Measurements from ENCODE around the gene CDH23.
"Not testable (repeated sequence)": the region's sequence is repeated elsewhere in the genome, so short reads cannot be mapped to it uniquely, and the experiment has no call there.

CDH23 gene

DNA sequence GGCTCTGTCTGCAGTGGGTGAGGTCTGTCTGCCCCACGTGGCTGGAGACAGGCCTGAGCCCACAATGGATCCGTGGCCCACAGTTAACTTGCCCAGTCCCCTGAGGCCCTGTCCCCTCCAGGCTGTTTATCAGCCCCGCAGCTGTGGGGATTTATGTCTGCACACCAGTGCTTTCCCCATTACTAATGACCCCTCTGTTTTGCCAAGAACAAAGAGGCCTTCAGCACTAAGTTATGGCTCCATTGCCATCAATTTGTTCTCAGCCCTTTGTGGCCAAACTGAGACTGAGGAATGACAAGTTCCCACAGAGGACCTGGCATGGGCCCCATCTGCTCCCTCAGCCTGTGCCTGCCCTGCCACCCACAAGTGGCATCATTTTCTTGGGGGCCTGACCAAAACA, 184.7 kb downstream of the CDH23 start:
- DNase-seq = peak in 35 of 51 donors; percentile 15 to 90 (median 50)

- DNase-seq = peak in 17 of 51 donors; percentile 9 to 62 (median 34)
These were observed 185.3 kb downstream of the CDH23 start for GRCh38 chr10:71582019-71582418.

- DNase-seq = no peak
These were observed 186.1 kb downstream of the CDH23 start for GRCh38 chr10:71582506-71583475.

- no peak for DNase-seq
These were observed 187.7 kb downstream of the CDH23 start for GRCh38 chr10:71584461-71584860.

- DNase-seq = no peak
These were observed 188.3 kb downstream of the CDH23 start for GRCh38 chr10:71584902-71585563.

- no peak for DNase-seq
These were observed 189.0 kb downstream of the CDH23 start for GRCh38 chr10:71585564-71586290.

- DNase-seq = no peak
These were observed 191.3 kb downstream of the CDH23 start for GRCh38 chr10:71587941-71588573.

DNA sequence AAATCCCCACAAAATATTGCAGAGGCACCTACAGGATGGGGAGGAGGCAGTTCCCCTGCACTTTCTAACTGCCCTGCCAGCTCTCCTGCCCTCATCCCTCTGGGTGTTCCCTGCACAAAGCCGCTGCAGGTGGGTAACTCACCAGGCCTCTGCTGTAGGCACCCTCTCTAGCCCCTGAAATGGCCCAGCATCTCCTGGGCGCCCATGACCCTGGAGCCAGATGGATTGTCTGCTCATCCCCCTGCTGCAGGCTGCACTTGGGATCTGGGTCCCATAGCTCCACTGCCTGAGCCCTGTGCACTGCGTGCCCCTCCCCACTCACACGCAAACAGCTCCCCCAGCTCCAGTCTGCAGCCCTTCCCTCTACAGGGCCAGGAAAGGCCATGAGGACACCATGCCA, 192.0 kb downstream of the CDH23 start:
- no peak for DNase-seq

- DNase-seq = peak in 3 of 51 donors; percentile 12 to 31 (median 29)
These were observed 193.2 kb downstream of the CDH23 start for GRCh38 chr10:71589617-71590551.

DNA sequence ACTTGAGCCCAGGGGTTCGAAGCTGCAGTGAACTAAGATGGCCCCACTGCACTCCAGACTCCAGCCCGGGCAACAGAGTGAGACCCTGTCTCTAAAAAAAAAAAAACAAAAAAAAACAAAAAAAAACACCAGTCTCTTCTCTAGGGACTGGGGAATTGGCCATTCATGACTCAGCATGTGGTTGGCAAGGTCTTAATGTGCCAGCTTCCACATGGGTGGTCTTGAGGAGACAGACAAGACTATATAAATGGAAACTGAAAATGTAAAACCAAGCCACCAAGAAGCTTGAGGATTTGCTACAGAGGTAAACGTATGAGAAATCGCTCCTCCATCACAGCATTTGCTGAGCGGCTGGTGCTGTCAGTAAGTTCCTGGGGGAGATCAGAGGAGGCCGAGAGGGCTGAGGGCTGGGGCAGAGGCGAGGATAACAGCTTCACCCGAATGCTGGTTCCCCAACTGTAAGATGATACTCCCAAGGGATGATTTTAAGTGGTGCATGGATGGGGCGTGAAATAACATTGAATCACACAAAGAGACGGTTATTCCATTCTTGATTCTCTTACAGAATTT, 194.1 kb downstream of the CDH23 start:
- no peak for DNase-seq

DNA sequence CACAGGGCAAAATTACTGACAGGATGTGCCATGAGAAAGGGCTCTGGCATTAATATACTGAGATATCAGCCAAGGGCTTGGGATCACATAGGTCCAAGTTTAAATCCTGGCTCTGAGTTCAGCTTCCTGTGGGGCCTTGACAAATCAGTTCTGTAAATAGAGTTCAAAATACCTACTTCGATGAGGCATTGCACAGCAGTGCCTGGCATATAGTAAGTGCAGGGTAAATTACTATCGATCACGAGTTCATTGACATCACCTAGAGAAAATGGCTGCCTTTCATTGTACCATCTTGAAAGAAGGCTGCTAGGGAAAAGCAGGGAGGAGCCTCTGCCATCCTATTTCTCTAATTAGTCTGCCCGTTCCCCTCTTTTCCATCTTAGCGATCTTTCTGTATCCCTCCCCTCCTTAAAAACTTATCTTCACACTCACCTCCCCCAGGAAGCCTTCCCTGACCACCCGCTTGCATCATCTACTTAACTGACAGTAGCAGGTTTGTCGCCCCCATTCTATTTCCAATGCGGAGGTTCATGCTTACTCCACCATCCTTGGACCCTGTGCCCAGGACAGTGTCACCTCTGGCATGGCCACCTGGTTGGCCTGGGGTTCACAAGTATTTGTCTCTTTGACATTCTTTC, 198.3 kb downstream of the CDH23 start:
- DNase-seq = no peak

GRCh38 chr10:71595649-71596048, 198.9 kb downstream of the CDH23 start:
- DNase-seq = peak in 1 of 51 donors; percentile 39

DNA sequence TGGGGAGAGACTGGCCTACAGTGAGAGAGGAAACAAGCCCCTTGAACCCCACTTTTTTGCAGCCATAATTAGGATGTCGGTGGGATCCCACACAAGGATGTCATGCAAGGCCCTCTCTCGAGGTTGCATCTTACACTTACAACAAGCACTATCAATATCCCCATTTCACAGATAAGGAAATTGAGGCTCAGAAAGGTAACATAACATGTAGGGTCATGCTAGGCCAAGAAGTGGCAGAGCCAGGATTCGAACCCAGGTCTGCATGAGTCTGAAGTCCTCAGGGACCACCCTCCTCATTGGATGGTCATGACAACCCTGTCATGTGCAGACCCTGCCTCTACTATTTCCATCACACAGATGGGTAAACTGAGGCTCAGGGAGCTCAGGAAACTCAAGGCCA, 199.4 kb downstream of the CDH23 start:
- no peak for DNase-seq

GRCh38 chr10:71596759-71597158, 200.0 kb downstream of the CDH23 start:
- DNase-seq = no peak

DNA sequence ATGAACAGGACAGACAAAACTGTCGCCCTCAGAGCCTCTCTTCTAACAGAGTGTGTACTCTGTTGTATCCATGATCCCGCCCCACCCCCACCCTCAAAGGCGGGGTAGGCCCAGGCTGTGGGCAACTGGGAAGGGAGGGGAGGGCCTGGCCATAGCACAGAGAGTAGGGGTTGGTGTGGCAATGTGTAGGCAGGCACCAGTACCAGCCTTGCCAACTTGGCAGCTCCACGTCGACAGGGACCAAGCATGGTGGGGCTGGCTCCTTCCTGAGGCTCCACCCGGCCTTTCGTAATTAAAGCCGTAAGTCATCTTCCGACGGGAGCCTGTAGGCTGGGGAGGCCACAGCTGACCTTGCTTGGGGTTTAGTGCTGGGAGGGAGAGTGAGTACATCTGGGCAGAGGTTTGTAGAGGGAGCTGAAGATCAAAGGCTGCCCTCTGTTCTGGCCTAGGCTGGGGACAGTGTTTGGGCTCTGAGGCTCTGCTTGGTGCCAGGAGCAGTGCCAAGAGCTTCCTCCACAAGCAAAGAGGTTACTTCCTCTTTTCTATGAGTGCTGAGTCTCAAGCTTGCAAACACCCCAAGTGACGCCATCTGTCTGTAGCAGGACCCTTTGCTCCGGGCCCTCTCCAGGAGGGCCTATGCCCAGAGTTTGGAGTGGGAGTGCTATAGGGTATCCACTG, 201.2 kb downstream of the CDH23 start:
- DNase-seq = peak in 30 of 51 donors; percentile 27 to 84 (median 54)

GRCh38 chr10:71598621-71599055, 201.9 kb downstream of the CDH23 start:
- DNase-seq = peak in 41 of 51 donors; percentile 22 to 87 (median 66)

DNA sequence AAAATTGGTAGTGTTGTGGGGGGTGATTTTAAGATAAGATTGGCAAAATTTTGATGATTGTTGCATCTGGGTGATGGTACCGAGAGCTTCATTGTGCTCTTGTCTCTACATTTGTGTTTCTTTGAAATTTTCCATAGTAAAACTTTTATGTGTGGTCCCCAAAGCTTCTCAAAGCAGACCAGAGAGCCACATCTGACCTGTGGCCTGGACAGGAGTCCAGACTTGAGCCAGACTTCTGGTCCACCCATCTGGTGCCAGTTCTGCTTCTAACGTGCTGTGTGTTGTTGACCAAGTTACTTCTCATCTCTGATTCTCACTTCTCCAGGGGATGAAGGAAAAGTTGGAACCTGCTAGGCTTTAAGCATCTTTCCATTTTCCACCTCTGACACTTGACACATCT, 202.8 kb downstream of the CDH23 start:
- no peak for DNase-seq

DNA sequence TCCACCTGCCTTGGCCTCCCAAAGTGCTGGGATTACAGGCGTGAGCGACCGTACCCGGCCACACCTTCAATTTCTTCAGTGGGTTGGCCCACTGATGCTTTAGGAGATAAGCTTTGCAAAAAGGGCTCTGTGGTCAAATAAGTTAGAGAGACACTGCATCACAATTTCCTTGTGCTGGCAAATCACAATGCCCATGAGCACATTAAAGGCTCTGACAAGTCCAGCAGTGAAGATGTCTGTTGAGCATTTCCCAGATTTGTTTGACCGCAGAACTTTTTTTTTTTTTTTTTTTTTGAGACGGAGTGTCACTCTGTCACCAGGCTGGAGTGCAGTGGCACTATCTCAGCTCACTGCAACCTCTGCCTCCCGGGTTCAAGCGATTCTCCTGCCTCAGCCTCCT, 203.5 kb downstream of the CDH23 start:
- not testable (repeated sequence) for DNase-seq

DNA sequence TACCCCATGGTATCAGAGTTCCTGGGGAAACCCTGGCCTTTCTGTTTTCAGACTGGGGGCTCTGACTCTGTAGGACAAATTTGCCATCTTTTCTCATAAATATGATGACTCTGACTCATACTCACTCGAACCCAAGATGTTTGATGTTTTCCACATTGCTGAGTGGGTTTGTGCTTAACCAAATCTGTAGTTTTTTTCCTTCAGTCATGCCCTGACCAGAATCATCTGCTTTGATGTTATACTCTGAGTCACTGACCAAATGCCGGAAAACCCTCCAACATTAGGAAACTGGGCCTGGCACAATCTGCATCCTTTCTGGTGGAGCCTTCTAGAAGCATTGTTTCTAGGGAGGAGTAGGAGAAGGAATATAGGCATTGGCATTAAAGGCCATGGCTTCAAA, 204.1 kb downstream of the CDH23 start:
- DNase-seq = no peak

Measured in hypothalamus (tissue), 51 donors.